SK-N-SH (cell line): ENCODE results near the gene BBLN.

ENCODE experiments used
- CHD2 ChIP-seq: fragments of 150-350 bp; IDR thresholded peaks from 2 replicates; pipeline ENCODE4 v1.6.1; 2018; ENCODE audit warnings: low read length; ENCODE audit not compliant: partially characterized antibody
- CTCF ChIP-seq: fragments of 200-600 bp; sonication (generic); IDR thresholded peaks from 2 replicates; pipeline ENCODE4 v1.6.1; 2017; ENCODE audit warnings: antibody characterized with exemption, mild to moderate bottlenecking, moderate library complexity
- EP300 ChIP-seq, 2 experiments: IDR thresholded peaks; 2 replicates each; pipeline versions ENCODE4 v1.4.0 to v1.6.1; 2012; ENCODE audit warnings: borderline replicate concordance in 1 of 2, low read depth in 1 of 2, low read length in 1 of 2
- EZH2phosphoT487 ChIP-seq: fragments of 200-600 bp; sonication (generic); IDR thresholded peaks from 2 replicates; pipeline ENCODE4 v1.6.1; 2017; ENCODE audit warnings: low read depth, mixed run types, mild to moderate bottlenecking, antibody characterized with exemption, moderate library complexity, borderline replicate concordance
- GABPA ChIP-seq: IDR thresholded peaks from 2 replicates; pipeline ENCODE4 v1.4.0; 2012; ENCODE audit warnings: low read depth, mild to moderate bottlenecking
- REST ChIP-seq: IDR thresholded peaks from 2 replicates; pipeline ENCODE4 v1.6.1; 2012; ENCODE audit warnings: mild to moderate bottlenecking, low read depth, low read length, moderate library complexity
- RXRA ChIP-seq: IDR thresholded peaks from 2 replicates; pipeline ENCODE4 v1.4.0; 2012; ENCODE audit warnings: low read depth, mild to moderate bottlenecking, borderline replicate concordance
- SIN3A ChIP-seq: IDR thresholded peaks from 2 replicates; pipeline ENCODE4 v1.6.1; 2012; ENCODE audit warnings: low read depth, mild to moderate bottlenecking, low read length, moderate library complexity, borderline replicate concordance
- SMC3 ChIP-seq: IDR thresholded peaks from 2 replicates; pipeline ENCODE4 v1.6.1; 2012; ENCODE audit warnings: low read depth, low read length, improper control_type of control experiment
- TF ChIP-seq, protein P1 (sequence below): IDR thresholded peaks from 2 replicates; pipeline ENCODE4 v1.4.0; 2012; ENCODE audit warnings: low read depth, borderline replicate concordance
- TF ChIP-seq, protein P2 (sequence below): fragments of 150-350 bp; IDR thresholded peaks from 2 replicates; pipeline ENCODE4 v1.6.1; 2017; ENCODE audit warnings: antibody characterized with exemption, low read length, low read depth, borderline replicate concordance

- TF ChIP-seq, protein P1, sequence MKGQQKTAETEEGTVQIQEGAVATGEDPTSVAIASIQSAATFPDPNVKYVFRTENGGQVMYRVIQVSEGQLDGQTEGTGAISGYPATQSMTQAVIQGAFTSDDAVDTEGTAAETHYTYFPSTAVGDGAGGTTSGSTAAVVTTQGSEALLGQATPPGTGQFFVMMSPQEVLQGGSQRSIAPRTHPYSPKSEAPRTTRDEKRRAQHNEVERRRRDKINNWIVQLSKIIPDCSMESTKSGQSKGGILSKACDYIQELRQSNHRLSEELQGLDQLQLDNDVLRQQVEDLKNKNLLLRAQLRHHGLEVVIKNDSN: no peak
- TF ChIP-seq SIN3A (no peak), RXRA (no peak), REST (no peak), CTCF (no peak), GABPA (no peak), CHD2 (no peak), EZH2phosphoT487 (no peak), EP300 (IDR thresholded peaks at IDR 0.05; ENCODE audit: borderline replicate concordance in 1 of 2, low read depth in 1 of 2, low read length in 1 of 2) (no peak), SMC3 (no peak)
- TF ChIP-seq, protein P2, sequence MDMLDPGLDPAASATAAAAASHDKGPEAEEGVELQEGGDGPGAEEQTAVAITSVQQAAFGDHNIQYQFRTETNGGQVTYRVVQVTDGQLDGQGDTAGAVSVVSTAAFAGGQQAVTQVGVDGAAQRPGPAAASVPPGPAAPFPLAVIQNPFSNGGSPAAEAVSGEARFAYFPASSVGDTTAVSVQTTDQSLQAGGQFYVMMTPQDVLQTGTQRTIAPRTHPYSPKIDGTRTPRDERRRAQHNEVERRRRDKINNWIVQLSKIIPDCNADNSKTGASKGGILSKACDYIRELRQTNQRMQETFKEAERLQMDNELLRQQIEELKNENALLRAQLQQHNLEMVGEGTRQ: no peak
Measured at GRCh38 chr9:128175102-128175563, 15.1 kb downstream of the BBLN start.
